HG03378 (cell line): ENCODE measurements around the gene ANK2.
A peak's percentile ranks its signal among the peaks of the same experiment; 100 is the strongest.

ENCODE experiments used
- ATAC-seq: cut with Tn5 transposase; IDR thresholded peaks from one replicate; pipeline ENCODE4 v1.9.1; 2021; ENCODE audit warnings: mild to moderate bottlenecking, moderate library complexity; ENCODE audit not compliant: unreplicated experiment

Gene ANK2

GRCh38 chr4:113145519-113146291 lies 96.3 kb downstream of the ANK2 start:
- ATAC-seq = no peak

DNA sequence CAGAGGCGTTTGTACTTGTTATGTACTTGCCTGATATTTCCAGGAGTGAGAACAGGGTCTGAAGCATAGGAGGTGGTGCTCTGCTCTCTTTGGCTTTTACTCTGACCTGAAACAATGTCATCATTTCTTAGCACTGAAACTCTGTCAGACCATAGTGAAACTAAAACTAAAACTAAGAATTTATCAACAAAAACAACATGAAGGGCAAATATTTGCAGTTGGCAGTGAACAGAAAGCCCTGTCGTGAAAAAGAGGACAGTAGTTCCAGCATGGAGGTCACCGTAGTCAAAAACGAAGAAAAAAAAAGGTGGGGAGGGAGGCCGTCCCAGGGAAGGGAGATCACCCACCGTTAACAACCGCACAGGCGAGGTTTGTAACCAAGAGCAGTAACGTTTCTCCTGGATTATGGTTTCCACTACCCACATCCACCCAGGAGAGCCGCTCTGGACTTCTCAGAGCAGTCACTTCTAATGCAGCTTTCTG lies 97.5 kb downstream of the ANK2 start:
- ATAC-seq = peak; percentile 84

DNA sequence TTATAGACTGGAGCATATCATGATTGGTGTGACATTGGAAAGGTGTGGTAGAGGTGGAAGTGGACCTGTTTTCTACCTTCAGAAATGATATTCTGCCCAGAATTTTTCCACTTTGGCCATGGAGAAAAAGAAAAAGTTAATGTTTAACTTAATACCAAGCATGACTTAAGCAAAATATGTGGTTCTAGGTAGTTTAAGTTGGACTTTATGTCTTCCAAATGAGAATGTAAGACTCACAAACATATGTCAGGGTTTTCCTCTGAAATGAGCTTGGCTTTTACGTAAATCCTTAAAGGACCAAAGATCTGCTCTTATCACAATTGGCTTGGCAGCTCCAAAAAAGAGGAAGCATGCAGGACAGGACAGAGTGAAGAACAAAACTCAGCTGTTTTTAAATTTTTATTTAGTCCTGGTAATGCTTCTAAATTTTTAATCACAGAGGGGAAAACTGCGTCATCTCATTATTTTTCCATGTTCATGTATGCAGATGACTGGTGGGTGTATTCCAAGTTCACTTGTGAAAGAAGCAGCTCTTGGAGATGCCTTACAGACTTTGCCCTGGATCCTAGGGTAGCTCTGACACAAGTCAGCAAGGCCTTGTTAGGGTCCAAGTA lies 98.2 kb downstream of the ANK2 start:
- no peak for ATAC-seq

DNA sequence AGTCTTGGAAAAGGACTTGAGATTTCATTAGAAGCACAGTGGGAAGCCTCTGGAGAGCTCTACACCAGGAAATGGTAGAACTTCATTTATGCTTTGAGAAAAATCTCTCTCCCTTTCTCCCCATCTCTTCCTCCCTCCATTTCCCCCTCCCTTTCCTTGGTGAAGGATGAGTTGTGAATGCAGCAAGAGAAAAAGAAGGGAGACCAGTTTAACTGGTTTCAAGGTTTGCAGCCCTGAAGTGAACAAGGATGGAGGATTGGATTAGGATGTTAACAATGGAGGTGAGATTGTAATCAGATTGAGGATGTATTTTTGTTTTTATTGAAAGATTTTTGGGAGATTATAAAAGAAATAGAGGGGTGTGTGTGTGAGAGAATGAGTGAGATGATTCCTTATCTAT lies 99.5 kb downstream of the ANK2 start:
- ATAC-seq = no peak

- no peak for ATAC-seq
Measured at GRCh38 chr4:113153529-113154101, 104.2 kb downstream of the ANK2 start.

DNA sequence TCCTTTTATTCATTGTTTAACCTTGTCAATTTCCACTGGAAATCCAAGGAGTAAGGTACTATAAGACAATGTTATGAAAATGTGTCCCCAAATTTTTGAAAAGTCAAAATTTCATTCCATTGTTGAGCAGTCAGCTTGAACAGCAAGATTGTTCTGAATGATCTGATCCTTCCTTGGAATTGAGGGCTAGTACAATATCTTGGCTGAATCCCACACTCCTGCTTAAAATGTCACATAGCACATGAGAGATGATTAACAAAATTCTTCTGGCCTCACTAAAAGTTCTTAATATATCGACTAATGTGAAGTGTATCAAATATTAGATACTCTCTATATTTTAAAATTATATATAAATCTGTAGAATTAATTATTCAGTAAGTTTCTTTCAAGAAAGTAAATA lies 104.8 kb downstream of the ANK2 start:
- no peak for ATAC-seq

DNA sequence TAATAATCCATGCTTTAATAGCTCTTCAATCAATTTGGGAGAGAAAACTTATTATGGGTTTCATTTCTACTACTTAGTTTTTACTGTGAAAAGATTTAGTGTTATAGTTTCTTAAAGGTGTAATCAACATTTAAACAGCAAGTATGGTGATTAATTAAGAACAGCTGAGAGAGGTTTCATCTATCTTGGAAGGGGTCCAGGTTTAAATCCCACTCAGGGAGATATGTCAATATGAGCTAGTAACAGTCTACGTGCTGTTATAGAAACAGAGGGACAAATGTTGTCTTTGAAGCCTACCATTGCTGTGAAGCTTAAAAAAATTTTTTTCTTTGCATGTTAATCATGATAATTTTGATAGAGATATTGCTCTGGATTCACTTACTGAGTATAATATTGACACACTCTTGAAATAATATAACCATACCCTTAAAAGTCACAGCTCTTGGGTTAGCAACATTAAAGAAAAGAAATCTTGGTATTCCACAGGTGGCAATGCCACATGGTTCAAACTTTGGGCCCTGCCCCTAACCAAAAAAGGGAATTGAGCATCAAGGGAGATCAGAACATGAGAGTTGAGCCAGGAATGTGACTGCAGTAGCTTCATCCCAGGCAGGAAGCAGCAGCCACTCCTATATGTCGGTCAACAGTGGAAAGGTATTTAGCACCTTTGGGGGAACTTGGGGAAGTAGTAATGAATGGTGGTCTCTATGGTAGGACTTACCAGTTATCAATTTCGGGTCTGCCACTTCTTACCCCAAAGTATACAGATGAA lies 107.8 kb downstream of the ANK2 start:
- no peak for ATAC-seq

DNA sequence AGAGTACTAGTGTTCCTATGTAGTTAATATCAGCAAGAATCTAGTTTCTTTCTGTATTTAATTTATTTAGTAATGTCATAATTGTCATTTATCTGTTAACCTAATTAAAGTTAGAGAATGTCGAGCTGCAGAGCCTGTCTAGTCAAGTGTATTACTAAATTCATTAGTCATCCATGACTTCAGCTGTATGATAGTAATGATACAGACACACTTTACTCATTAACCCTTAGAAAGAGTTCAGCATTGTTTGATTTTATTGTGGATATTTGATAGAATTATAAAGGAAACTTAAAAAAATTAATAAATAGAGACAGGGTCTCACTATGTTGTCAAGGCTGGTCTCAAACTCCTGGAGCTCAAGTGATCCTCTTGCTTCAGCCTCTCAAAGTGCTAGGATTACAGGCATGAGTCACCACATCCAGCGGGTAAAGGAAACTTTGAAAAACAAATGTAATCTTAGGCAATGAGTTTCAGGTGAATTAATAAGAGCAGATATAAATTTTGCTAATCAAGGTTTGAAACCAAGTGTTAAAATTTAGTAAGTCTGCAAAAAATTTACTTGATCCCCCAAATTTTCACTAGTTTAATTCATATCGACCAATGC lies 110.6 kb downstream of the ANK2 start:
- no peak for ATAC-seq

DNA sequence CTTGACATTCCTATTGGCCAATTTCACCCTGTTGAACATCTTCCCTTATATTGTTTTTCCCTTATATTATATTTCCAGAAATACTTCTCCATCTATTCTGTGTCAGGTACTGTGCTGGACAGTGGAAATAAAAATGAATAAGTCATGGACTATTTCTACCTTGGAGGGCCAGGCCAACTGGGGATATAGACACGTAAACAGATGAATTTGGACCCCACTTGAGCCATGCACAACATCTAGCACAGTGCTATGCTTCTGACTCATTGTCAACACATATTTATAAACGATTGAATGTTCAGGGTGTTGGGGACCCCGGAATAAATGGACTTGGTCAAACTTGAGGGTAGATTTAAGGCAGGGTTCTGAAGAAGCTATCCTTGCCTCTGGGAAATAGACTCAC lies 111.1 kb downstream of the ANK2 start:
- no peak for ATAC-seq

DNA sequence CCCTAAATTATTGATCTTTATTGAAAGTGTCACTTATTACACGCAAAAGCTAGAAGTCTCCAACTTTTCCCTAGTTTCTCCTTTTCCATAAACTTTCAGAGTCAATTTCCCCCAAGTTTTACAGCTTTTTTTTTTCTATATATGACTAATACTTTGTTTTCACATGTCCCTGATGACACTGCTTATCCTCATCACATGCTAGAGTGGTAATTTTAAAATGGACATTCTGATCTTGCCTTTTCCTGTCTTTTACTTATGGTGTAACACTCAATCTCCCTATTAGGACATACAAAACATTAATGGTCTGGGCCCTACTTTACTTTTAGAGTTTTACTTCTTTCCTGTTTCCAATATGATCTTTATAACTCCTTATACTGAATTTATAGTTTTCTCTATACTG lies 112.6 kb downstream of the ANK2 start:
- no peak for ATAC-seq

GRCh38 chr4:113169368-113169767 lies 119.9 kb downstream of the ANK2 start:
- no peak for ATAC-seq

GRCh38 chr4:113170115-113170804 lies 120.8 kb downstream of the ANK2 start:
- no peak for ATAC-seq

GRCh38 chr4:113170805-113171468 lies 121.5 kb downstream of the ANK2 start:
- no peak for ATAC-seq

DNA sequence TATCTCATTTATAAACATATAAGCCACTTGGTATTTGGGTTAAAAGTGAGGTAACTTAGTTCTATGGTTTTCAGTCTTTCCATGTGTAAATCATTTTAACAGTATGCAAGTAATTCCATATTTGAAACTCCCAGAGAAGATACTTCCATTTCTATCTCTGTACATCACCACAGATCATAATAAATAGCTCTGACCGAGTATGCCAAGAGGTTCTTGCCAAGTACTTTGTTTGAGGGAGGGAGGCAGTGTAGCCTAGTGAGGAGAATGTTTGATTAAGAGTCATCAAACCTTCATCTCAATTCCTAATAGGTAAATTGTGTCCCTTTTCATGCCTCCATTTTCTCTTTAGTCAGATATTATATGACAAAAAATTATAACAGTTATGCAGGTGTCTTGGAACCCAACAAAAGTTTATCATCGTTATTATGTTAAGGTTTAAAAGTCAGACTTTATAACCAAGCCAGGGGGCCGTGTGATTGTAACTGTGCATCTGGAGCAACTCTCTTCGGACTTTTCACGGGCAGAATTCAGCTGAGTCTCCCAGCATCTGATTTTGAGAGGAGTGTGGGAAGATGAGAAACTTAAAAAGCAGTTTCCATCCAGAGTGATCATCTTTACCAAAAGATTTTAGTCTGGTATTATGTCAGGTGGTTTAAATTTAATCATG lies 123.8 kb downstream of the ANK2 start:
- no peak for ATAC-seq

DNA sequence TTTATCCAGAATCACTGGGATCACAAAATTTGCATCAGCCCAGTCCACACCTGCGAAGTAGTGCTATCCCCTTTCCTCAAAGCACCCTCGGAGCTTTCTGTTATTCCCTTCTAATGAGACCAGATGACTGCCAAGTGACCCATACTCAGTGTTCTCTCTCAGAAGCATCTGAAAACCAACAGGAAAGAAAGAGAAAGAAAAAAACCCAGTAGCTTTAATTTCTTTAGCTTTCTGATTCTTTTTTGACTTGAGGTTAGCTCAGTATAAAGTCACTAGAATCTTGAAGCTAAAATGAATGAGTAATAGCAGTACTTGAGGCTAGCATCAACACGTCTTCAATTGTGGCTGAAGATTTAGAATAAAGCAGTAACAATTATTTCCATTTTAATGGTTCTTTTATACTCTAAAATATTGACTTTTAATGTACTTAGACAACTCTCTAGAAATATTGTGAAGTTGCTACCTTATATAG lies 124.4 kb downstream of the ANK2 start:
- ATAC-seq = no peak

DNA sequence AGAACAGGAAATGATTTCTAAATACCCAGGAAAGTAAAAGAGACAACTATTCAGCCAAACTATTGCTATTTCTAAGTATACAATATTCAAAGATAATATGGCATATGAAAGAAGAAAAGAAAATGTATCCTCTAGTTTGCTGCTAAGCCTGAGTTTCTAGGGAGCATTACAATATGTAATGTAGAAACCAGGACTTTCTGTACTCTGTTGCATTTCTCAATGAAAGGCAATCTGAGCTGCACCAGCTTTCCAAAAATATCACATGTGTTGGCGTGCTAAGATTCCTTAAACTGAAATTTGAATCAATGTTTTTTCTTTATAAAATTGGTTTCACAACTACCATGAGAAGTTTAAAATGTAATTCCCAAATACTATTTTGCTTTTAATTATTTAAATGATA lies 129.6 kb downstream of the ANK2 start:
- no peak for ATAC-seq

GRCh38 chr4:113179996-113180395 lies 130.5 kb downstream of the ANK2 start:
- ATAC-seq = no peak

DNA sequence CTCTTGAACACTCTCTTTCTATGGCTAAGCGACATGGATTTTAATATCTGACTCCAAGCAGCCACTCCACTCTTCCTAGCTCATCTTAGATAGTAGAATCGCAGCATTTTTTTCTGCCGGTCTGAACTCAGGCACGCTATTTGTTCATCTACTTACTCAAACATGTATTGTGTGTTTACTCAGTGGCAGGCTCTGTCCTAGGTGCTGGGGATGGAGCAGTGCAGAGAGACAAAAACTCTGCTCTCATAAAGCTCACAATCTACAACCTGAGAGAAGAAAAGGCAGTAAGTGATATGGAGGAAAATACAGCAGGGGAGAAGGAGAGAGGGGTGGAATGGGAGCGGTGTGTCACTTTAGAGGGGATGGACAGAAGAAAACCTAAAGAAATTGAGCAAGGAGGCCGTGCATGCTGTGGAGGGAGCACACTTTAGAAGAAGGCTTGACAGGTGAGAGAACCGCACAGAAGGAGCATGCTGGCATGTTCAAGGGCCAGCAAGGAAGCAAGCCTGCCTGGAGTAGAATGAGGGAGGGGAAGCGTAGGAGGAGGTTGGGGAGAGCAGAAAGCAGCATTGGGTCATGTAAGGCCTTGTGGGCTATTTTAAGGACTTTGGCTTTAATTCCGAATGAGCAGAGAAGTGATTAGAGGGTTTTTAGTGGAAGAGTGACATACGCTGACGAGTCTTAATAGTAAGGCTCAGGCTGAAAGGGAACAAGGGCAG lies 132.0 kb downstream of the ANK2 start:
- no peak for ATAC-seq
